ENCODE measurements around the gene TENM4. TPM values are rescaled to one million over a fixed set of nuclear protein-coding genes. Genes with fewer than 3 reads are reported as not detected.

The TENM4 gene
- total and polyA plus RNA-seq, 2 of the 8 experiments (the other 6 are each of a cell fraction or from before 2014, with no cell fraction given) = 3.5 to 7.2 TPM

DNA sequence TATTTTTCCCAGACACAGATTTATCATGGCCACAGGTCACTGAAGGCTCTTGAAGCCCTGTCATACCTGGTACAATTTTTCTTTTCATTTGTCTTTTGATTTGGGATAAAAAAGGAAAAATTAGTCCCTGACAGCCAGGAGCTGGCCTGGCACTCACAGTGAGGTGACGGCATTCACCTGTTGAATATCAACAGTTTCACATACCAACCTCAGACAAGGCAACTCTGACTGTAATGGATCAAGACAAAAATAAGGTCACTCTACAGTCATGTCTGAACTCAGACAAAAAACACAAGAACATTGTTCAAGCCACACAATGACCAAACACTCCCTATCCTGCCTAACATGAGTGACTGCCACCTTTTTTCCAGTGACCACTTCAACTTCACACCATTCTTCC, 392.9 kb downstream of the TENM4 start:
- Histone ChIP-seq H3K9ac (replicated peaks in 1 of 4; ENCODE audit: extremely low read depth in 1 of 4, low read depth in 3 of 4, low read length in 3 of 4) (no peak overlapping the region), H3K36me3 (ENCODE audit: control insufficient read depth in 2 of 4, insufficient read depth in 4 of 4, low read length in 3 of 4) (no peaks in the 10 kb centered on the region), H2BK12ac (ENCODE audit: low read depth, low read length) (no peak overlapping the region), H3K18ac (ENCODE audit: extremely low read depth, low read length) (no peak overlapping the region), H3K79me1 (ENCODE audit: low read depth, low read length) (no peaks in the 10 kb centered on the region), H3K23ac (ENCODE audit: insufficient read length) (no peak overlapping the region), H4K8ac (ENCODE audit: extremely low read depth, insufficient read depth, low read length) (no peak overlapping the region), H3K27me3 (replicated peaks in 1 of 4; ENCODE audit: control insufficient read depth in 3 of 4, extremely low read depth in 1 of 4, insufficient read depth in 3 of 4, low read length in 3 of 4) (no peaks in the 10 kb centered on the region), H3K4ac (replicated peaks; ENCODE audit: insufficient read length, low read depth, low read length) (no peak overlapping the region), H4K5ac (ENCODE audit: insufficient read length, low read depth, low read length) (no peak overlapping the region), H2BK20ac (ENCODE audit: low read length) (no peak overlapping the region), H2BK120ac (replicated peaks; ENCODE audit: low read depth, low read length) (no peak overlapping the region), H2AK5ac (ENCODE audit: low read depth, low read length) (no peak overlapping the region), H3K27ac (ENCODE audit: low read depth, low read length) (no peak overlapping the region), H3K9me3 (ENCODE audit: insufficient read depth in 2 of 2, low read depth in 1 of 2, low read length in 1 of 2) (no peaks in the 10 kb centered on the region), H4K20me1 (replicated peaks in 1 of 2; ENCODE audit: control insufficient read depth in 1 of 2, insufficient read depth in 2 of 2, low read length in 2 of 2) (no peaks in the 10 kb centered on the region), H2AFZ (ENCODE audit: low read length) (no peak overlapping the region), H2BK15ac (ENCODE audit: low read length) (no peak overlapping the region), H3K4me1 (replicated peaks in 1 of 4; ENCODE audit: control insufficient read depth in 3 of 4, insufficient read depth in 4 of 4, low read length in 3 of 4) (no peaks in the 10 kb centered on the region), H3K4me3 (ENCODE audit: extremely low read depth in 1 of 4, insufficient read depth in 2 of 4, low read depth in 3 of 4, low read length in 4 of 4) (no peak overlapping the region), H3K56ac (replicated peaks; ENCODE audit: insufficient read length, low read depth, low read length) (no peak overlapping the region), H3K14ac (ENCODE audit: insufficient read length) (no peak overlapping the region), H2BK5ac (ENCODE audit: low read depth, low read length) (no peak overlapping the region), H3K23me2 (ENCODE audit: low read depth, low read length) (no peaks in the 10 kb centered on the region), H3K79me2 (ENCODE audit: control insufficient read depth in 1 of 2, insufficient read depth in 2 of 2, low read length in 2 of 2) (no peaks in the 10 kb centered on the region), H3K4me2 (ENCODE audit: insufficient read depth in 1 of 2, low read depth in 2 of 2, low read length in 2 of 2) (no peak overlapping the region), H4K91ac (replicated peaks; ENCODE audit: insufficient read length, low read length) (no peak overlapping the region)
- DNase-seq (ENCODE audit: low read depth in 1 of 2, low spot score in 2 of 2) (no peak), FAIRE-seq (no peak)
- 93% methylated on average over 1 of the region's 1 CpG; no CpG with 5 or more reads in 1 of the 2 experiments for WGBS, 2 experiments (ENCODE audit: extremely low coverage in 1 of 2, insufficient coverage in 1 of 2, insufficient read length in 1 of 2, insufficient replicate concordance in 2 of 2, low coverage in 1 of 2, low lambda C conversion rate in 2 of 2, missing lambda C conversion rate in 1 of 2)
- CTCF ChIA-PET (ENCODE audit: partially characterized antibody) = interaction anchor here (1.1 to 2.5 kb wide), 5 partner anchors 12 to 401 kb away, joined by 3 to 9 read pairs (median 3); no protein-coding TSS in a partner anchor
- POLR2A ChIA-PET (ENCODE audit: partially characterized antibody) = no interaction called here
- no peak for TF ChIP-seq BACH1 (IDR thresholded peaks at IDR 0.05; ENCODE audit: low read length)
- no peak for TF ChIP-seq SIX5 (IDR thresholded peaks at IDR 0.05; ENCODE audit: low read depth, low read length)
- no peak for TF ChIP-seq CTCF (IDR thresholded peaks at IDR 0.05; ENCODE audit: control extremely low read depth in 1 of 3, insufficient read depth in 1 of 3, low read depth in 1 of 3, low read length in 3 of 3)
